Gastroesophageal sphincter (tissue), 3 donors: Measurements from ENCODE around the gene ZWINT.

Experiments used
- CTCF ChIP-seq, 4 experiments: fragments of 200-600 bp in 2 of 4; fragments of 450-650 bp in 2 of 4; sonication (generic) in 1 of 4; IDR thresholded peaks; one replicate each; pipeline ENCODE4 v1.5.1; 2017 to 2019; ENCODE audit warnings: antibody characterized with exemption in 4 of 4, mild to moderate bottlenecking in 2 of 4, moderate library complexity in 2 of 4
- POLR2A ChIP-seq, 2 donors: fragments of 450-650 bp; IDR thresholded peaks; one replicate each; pipeline ENCODE4 v1.6.1; 2017; ENCODE audit warnings: antibody characterized with exemption in 2 of 2, mild to moderate bottlenecking in 2 of 2, moderate library complexity in 1 of 2

- TF ChIP-seq CTCF (IDR thresholded peaks at IDR 0.05) (no peak), POLR2A (IDR thresholded peaks at IDR 0.05) (no peak)
Measured at GRCh38 chr10:56383806-56384205, 22.7 kb upstream of the ZWINT start.
